Mucosa of descending colon (tissue), 3 donors: ENCODE data around the gene RAB17. TPM values are rescaled to one million over a fixed set of nuclear protein-coding genes. Genes with fewer than 3 reads are reported as not detected.
A peak's percentile ranks its signal among the peaks of the same experiment; 100 is the strongest.

Source experiments
- ATAC-seq: fragments of 200-7000 bp; cut with Tn5 transposase; one replicate; pipeline ENCODE4 v1.9.1; 2020; ENCODE audit warnings: mild to moderate bottlenecking, moderate library complexity
- DNase-seq, 3 donors: peaks; one replicate each; pipeline ENCODE4 v3.0.0-alpha.2; 2020
- H3K36me3 ChIP-seq: fragments of 200-600 bp; one replicate; pipeline ENCODE4 v1.8.0; 2021; ENCODE audit warnings: low read depth, mild to moderate bottlenecking
- H3K4me1 ChIP-seq: fragments of 200-600 bp; one replicate; pipeline ENCODE4 v1.8.0; 2021; ENCODE audit warnings: low read depth, mild to moderate bottlenecking
- H3K4me3 ChIP-seq: fragments of 200-600 bp; one replicate; pipeline ENCODE4 v1.8.0; 2021; ENCODE audit warnings: mild to moderate bottlenecking
- H3K9me3 ChIP-seq: fragments of 200-600 bp; one replicate; pipeline ENCODE4 v1.8.0; 2021; ENCODE audit warnings: mild to moderate bottlenecking
- CTCF ChIP-seq: fragments of 200-600 bp; IDR thresholded peaks from one replicate; pipeline ENCODE4 v1.8.0; 2022; ENCODE audit warnings: antibody characterized with exemption, mild to moderate bottlenecking
- intact Hi-C, 2 donors: fragments of 100-400 bp; cut with DNase I in 1 of 2; cut with micrococcal nuclease in 1 of 2; formaldehyde crosslinking; loops; one replicate each; pipeline versions ENCODE4 v1.11.0 to v1.11.1; 2022; cut with DNase I, micrococcal nuclease
- total RNA-seq, 3 donors: library from RNA; stranded (reverse); fragmentation: NEBNext Ultra II Directional in 2 of 3; extraction: Animal tissue kit (Norgen Biotek cat#: 25700) in 2 of 3; gene quantifications; one replicate each; pipeline versions ENCODE4 v1.2.1 to v1.2.4, GENCODE V29; 2021 to 2023
- donor health status: DM: no; HTN: no; CAD: no; lungs with moderate emphysema.
- donor health status: DM: no; HTN: no; CAD: no.
- donor health status: DM: no; HTN: yes; CAD: no.

Gene RAB17
- total RNA-seq, 3 donors from 2014 or later = 25.8 to 95.2 (median 62.8) TPM

- Histone ChIP-seq H3K9me3 (no peaks in the 10 kb centered on the region), H3K4me1 (no peaks in the 10 kb centered on the region), H3K4me3 (no peak overlapping the region), H3K36me3 (no peaks in the 10 kb centered on the region)
- ATAC-seq (no peak), DNase-seq (peak in 1 of 3 donors; percentile 10)
- TF ChIP-seq CTCF = no peak
- intact Hi-C loops = no loop called here
These were observed 3.2 kb upstream of the RAB17 start for GRCh38 chr2:237593596-237594320.

- no peak for DNase-seq
- Histone ChIP-seq H3K36me3 (no peaks in the 10 kb centered on the region), H3K4me1 (no peaks in the 10 kb centered on the region), H3K4me3 (no peak overlapping the region), H3K9me3 (no peaks in the 10 kb centered on the region)
- TF ChIP-seq CTCF = no peak
- ATAC-seq = no peak
- intact Hi-C loops = no loop called here
These were observed 2.5 kb upstream of the RAB17 start for GRCh38 chr2:237593036-237593435.

DNA sequence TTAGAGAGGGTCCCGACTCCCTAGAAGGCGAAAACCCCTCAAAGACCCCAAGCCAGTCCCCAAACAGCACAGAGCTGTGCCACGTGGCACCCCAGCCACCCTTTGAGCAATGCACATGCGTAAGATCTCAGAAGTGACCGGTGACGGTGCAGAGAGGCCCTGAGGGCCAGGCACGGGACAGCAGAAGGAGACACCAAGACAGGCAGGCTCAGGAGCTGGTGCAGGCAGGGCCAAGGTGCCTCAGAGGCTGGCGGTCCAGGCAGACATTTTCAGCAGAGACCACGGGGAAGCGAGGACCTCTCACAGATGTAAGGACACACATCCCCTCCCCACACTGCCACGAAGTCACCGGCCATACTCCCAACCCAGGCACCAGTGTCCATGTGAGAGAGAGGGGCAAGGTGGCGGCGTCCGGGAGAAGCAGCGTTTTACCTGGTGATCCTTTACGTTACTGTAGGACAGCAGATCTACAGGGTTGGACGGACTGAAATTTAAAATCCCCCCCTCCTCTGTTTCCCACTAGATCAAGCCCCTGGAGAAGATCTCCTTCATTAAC is 2.0 kb upstream of the RAB17 start:
- no peaks in the 10 kb centered on the region for H3K9me3 ChIP-seq
- no peak for ATAC-seq
- no peak for TF ChIP-seq CTCF
- DNase-seq = no peak
- H3K4me3 ChIP-seq = no peak overlapping the region
- intact Hi-C loops = no loop called here
- no peaks in the 10 kb centered on the region for H3K36me3 ChIP-seq
- no peaks in the 10 kb centered on the region for H3K4me1 ChIP-seq

DNA sequence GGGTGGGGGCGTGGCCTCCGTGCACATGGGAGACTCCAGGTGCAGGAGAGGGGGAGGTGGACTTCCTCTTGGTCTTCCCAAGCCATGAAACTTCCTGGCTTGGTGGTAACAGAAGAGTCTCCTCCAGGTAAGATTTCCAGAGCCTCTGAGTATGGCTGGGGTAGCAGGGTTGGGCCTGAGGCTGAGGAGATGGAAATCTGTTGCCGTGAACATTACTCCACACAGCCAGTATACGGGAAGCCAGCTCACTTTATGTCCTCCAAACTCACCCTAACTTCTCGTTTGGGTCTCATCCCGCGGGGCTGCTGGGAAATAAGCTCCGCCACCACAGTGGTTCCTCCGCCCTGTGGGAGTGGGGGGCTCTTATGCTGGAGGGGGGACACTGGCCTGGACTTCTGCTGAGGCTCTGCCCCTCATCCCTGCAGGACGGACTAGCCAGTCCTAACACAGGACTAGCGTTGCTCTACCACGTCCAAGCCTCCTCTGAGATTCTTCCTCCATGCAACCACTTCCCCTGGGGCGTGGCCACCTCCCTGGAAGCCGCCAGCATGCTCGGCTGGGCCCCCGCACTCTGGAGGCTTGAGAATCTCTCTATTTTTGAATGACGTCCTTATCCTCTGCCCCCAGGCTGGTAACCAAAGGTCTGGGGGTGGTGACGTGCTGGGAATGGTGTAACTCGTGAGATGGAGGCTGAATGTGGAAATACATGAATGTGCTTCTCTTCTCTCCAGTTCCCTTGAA is 777 bp upstream of the RAB17 start:
- Histone ChIP-seq H3K9me3 (no peaks in the 10 kb centered on the region), H3K4me1 (no peaks in the 10 kb centered on the region), H3K4me3 (no peak overlapping the region), H3K36me3 (no peaks in the 10 kb centered on the region)
- intact Hi-C loops = no loop called here
- TF ChIP-seq CTCF = no peak
- ATAC-seq (no peak), DNase-seq (peak in 2 of 3 donors; percentile 85 to 89)

GRCh38 chr2:237588044-237588696 is 2.4 kb downstream of the RAB17 start:
- H3K4me1 ChIP-seq = no peaks in the 10 kb centered on the region
- intact Hi-C loops = loop anchor here (10.0 kb wide), 1 partner anchor 157 kb away; no protein-coding TSS in a partner anchor
- H3K4me3 ChIP-seq = no peak overlapping the region

More at GRCh38 chr2:237588044-237588696, 2.4 kb downstream of the RAB17 start:
- no peak for TF ChIP-seq CTCF
- H3K36me3 ChIP-seq = no peaks in the 10 kb centered on the region
- H3K9me3 ChIP-seq = no peaks in the 10 kb centered on the region
- DNase-seq = peak in 2 of 3 donors; percentile 41 to 67
- peak; percentile 59 for ATAC-seq
